Lung (tissue), 12 donors: ENCODE results near the gene MAP4. TPM values are rescaled to one million over a fixed set of nuclear protein-coding genes. Genes with fewer than 3 reads are reported as not detected.

Experiments used
- ATAC-seq: fragments of 200-7000 bp; cut with Tn5 transposase; one replicate; pipeline ENCODE4 v1.9.1; 2020; ENCODE audit warnings: moderate number of reproducible peaks; ENCODE audit not compliant: insufficient read depth, low FRiP score
- DNase-seq, 3 donors: peaks; one replicate each; pipeline ENCODE4 v3.0.0-alpha.2; 2013 to 2017
- H3K27ac ChIP-seq, 2 donors: one replicate each; pipeline ENCODE4 v1.5.1; 2013; ENCODE audit warnings: mild to moderate bottlenecking in 2 of 2, moderate library complexity in 2 of 2, control low read depth in 1 of 2, inconsistent platforms in 1 of 2, low read depth in 1 of 2, low read length in 1 of 2
- H3K27me3 ChIP-seq, 3 donors: one replicate each; pipeline ENCODE4 v1.5.1; 2013; ENCODE audit warnings: low read length in 2 of 3; ENCODE audit not compliant: control insufficient read depth in 3 of 3, insufficient read depth in 3 of 3
- H3K36me3 ChIP-seq, 4 donors: one replicate each; pipeline ENCODE4 v1.5.1; 2013; ENCODE audit warnings: low read length in 4 of 4, mild to moderate bottlenecking in 1 of 4, moderate library complexity in 1 of 4; ENCODE audit not compliant: control insufficient read depth in 4 of 4, insufficient read depth in 4 of 4
- H3K4me1 ChIP-seq, 5 donors: one replicate each; pipeline ENCODE4 v1.5.1; 2013; ENCODE audit warnings: low read length in 5 of 5, mild to moderate bottlenecking in 2 of 5, moderate library complexity in 1 of 5; ENCODE audit not compliant: control insufficient read depth in 5 of 5, insufficient read depth in 5 of 5
- H3K4me3 ChIP-seq: one replicate; pipeline ENCODE4 v1.5.1; 2013; ENCODE audit warnings: mild to moderate bottlenecking, control low read depth, moderate library complexity
- H3K9ac ChIP-seq, 2 donors: one replicate each; pipeline ENCODE4 v1.5.1; 2013; ENCODE audit warnings: low read length in 2 of 2, control low read depth in 1 of 2; ENCODE audit not compliant: insufficient read depth in 1 of 2
- H3K9me3 ChIP-seq, 4 donors: one replicate each; pipeline ENCODE4 v1.5.1; 2013; ENCODE audit warnings: low read length in 3 of 4, mild to moderate bottlenecking in 1 of 4, moderate library complexity in 1 of 4; ENCODE audit not compliant: control insufficient read depth in 4 of 4, insufficient read depth in 3 of 4
- CTCF ChIP-seq: IDR thresholded peaks from 2 replicates; pipeline ENCODE4 v1.5.1; 2012; ENCODE audit warnings: mild to moderate bottlenecking; ENCODE audit errors: control extremely low read depth, extremely low read depth
- WGBS, 2 donors: extraction: QIAGEN DNeasy Blood & Tissue Kit; methylation state at CpG; one replicate each; pipeline ENCODE4 v1.1.7; 2013; 5-methylcytosine and 5-hydroxymethylcytosine counted together
- polyA plus RNA-seq, 2 donors: library from polyadenylated mRNA; stranded (reverse); fragments of 200-250 nt; gene quantifications; one replicate each; pipeline ENCODE4 v1.2.1, GENCODE V29; 2013
- total RNA-seq, 2 donors: library from RNA; depleted of rRNA in 1 of 2; stranded (reverse); fragments of >200 nt in 1 of 2; gene quantifications; one replicate each; pipeline ENCODE4 v1.2.1, GENCODE V29; 2014 to 2021
- donor health status: control.
- donor health status: control.
- donor health status: Bipolar disorder and iron deficiency.
- donor health status: healthy.
- donor health status: DM: yes; HTN: yes; CAD: no.

MAP4 gene
- total and polyA plus RNA-seq, 4 donors = 62.6 to 203 (median 84.9) TPM

DNA sequence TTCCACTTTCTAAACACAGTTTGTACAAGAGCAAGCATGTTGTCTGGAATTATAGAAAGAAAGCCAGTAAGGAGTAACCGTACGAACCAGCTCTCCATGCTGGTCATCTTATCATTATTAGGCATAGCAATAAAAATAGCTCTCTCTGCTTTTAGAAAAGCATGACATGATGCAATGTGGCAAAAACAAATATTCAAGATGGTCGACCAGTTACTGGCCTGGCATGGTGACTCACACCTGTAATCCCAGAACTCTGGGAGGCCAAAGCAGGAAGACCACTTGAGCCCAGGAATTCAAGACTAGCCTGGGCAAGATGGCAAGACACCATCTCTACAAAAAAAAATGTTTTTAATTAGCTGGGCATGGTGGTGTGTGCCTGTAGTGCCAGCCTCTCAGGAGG, 2.6 kb upstream of the MAP4 start:
- no peak for TF ChIP-seq CTCF
- peak; percentile 41 for ATAC-seq
- peak overlapping the region in 1 of 2 donors; percentile 29 for H3K27ac ChIP-seq

GRCh38 chr3:48015431-48016180, 610 bp downstream of the MAP4 start:
- TF ChIP-seq CTCF = no peak
- 72 to 88% methylated on average over 3 of the region's 3 CpGs for WGBS, 2 donors
- Histone ChIP-seq H3K27ac (peak overlapping the region in 1 of 2 donors; percentile 78), H3K36me3 (peaks cover 0 to 3% (median 0%) of the 10 kb centered on the region in 4 donors), H3K27me3 (no peaks in the 10 kb centered on the region), H3K4me3 (no peak overlapping the region), H3K4me1 (peaks cover 4 to 43% (median 8%) of the 10 kb centered on the region in 5 donors), H3K9me3 (no peaks in the 10 kb centered on the region), H3K9ac (peak overlapping the region in 1 of 2 donors; percentile 16)
- DNase-seq (peak in 1 of 3 donors; percentile 40), ATAC-seq (no peak)

More for the DNA sequence above, 2.6 kb upstream of the MAP4 start:
- 75 to 94% methylated on average over 3 of the region's 3 CpGs for WGBS, 2 donors
- Histone ChIP-seq H3K36me3 (peaks cover 0 to 3% (median 0%) of the 10 kb centered on the region in 4 donors), H3K4me3 (no peak overlapping the region), H3K27me3 (no peaks in the 10 kb centered on the region), H3K9me3 (no peaks in the 10 kb centered on the region), H3K9ac (no peak overlapping the region), H3K4me1 (peaks cover 4 to 44% (median 8%) of the 10 kb centered on the region in 5 donors)
- DNase-seq = no peak

- Histone ChIP-seq H3K4me1 (peaks cover 4 to 46% (median 8%) of the 10 kb centered on the region in 5 donors), H3K27me3 (no peaks in the 10 kb centered on the region), H3K36me3 (peaks cover 1 to 3% (median 2%) of the 10 kb centered on the region in 4 donors), H3K4me3 (no peak overlapping the region), H3K9ac (no peak overlapping the region), H3K9me3 (no peaks in the 10 kb centered on the region), H3K27ac (peak overlapping the region in 1 of 2 donors; percentile 58)
- ATAC-seq (no peak), DNase-seq (no peak)
- TF ChIP-seq CTCF = no peak
- WGBS, 2 donors = 81 to 95% methylated on average over 2 of the region's 2 CpGs
These were observed 1.9 kb downstream of the MAP4 start for GRCh38 chr3:48014358-48014757.
